Transverse colon (tissue), 4 donors: Measurements from ENCODE around the gene SCMH1. TPM values are rescaled to one million over a fixed set of nuclear protein-coding genes. Genes with fewer than 3 reads are reported as not detected.

Experiments
- DNase-seq: peaks from one replicate; pipeline ENCODE4 v3.0.0-alpha.2; 2019
- H3K27ac ChIP-seq, 4 donors: fragments of 200-600 bp; sonication (generic); 2 replicates each; pipeline ENCODE4 v1.5.1; 2016 to 2018; ENCODE audit warnings: inconsistent platforms in 4 of 4
- H3K27me3 ChIP-seq: fragments of 200-600 bp; sonication (generic); 2 replicates; pipeline ENCODE4 v1.5.1; 2017; ENCODE audit warnings: inconsistent platforms
- H3K36me3 ChIP-seq, 4 donors: fragments of 200-600 bp; sonication (generic); 2 replicates each; pipeline ENCODE4 v1.5.1; 2017 to 2019; ENCODE audit warnings: inconsistent platforms in 4 of 4
- H3K4me1 ChIP-seq, 4 donors: fragments of 200-600 bp; sonication (generic); 2 replicates each; pipeline ENCODE4 v1.5.1; 2017 to 2020; ENCODE audit warnings: inconsistent platforms in 4 of 4
- H3K4me3 ChIP-seq, 4 donors: fragments of 200-600 bp; sonication (generic); 1 replicate in 1 of 4; 2 replicates in 3 of 4; pipeline versions ENCODE4 v1.5.1 to v1.6.1; 2017 to 2019; ENCODE audit warnings: inconsistent platforms in 4 of 4
- H3K9me3 ChIP-seq, 2 donors: fragments of 200-600 bp; sonication (generic); 2 replicates each; pipeline ENCODE4 v1.5.1; 2017 to 2019; ENCODE audit warnings: inconsistent platforms in 2 of 2
- CTCF ChIP-seq, 5 experiments: fragments of 200-600 bp in 3 of 5; fragments of 450-650 bp in 2 of 5; sonication (generic) in 3 of 5; IDR thresholded peaks; 1 replicate in 2 of 5; 2 replicates in 3 of 5; pipeline ENCODE4 v1.5.1; 2016 to 2017; ENCODE audit warnings: antibody characterized with exemption in 5 of 5, inconsistent platforms in 3 of 5, mild to moderate bottlenecking in 2 of 5, moderate library complexity in 1 of 5
- EP300 ChIP-seq: sonication (generic); formaldehyde crosslinking; IDR thresholded peaks from one replicate; pipeline ENCODE4 v1.6.1; 2017; ENCODE audit warnings: antibody characterized with exemption, low read depth
- POLR2A ChIP-seq: fragments of 450-650 bp; IDR thresholded peaks from one replicate; pipeline ENCODE4 v1.6.1; 2016; ENCODE audit warnings: antibody characterized with exemption, mild to moderate bottlenecking, moderate library complexity
- POLR2AphosphoS5 ChIP-seq, 3 donors: sonication (generic); formaldehyde crosslinking; IDR thresholded peaks; one replicate each; pipeline ENCODE4 v1.6.1; 2016; ENCODE audit warnings: antibody characterized with exemption in 3 of 3
- WGBS, 2 donors: methylation state at CpG; one replicate each; pipeline ENCODE4 v1.1.5; 2018; ENCODE audit warnings: low coverage in 1 of 2; 5-methylcytosine and 5-hydroxymethylcytosine counted together
- in situ Hi-C, 4 donors: fragments of 200-750 bp; cut with MboI; loops; one replicate each; pipeline versions ENCODE4 v1.15.0 to v1.15.1; 2017; ENCODE audit warnings: low sequenced_read_pairs in 3 of 4, low pct_ligation_motif_present in 1 of 4, low pct_unique_long_range_greater_than_20kb in 1 of 4
- intact Hi-C: fragments of 100-400 bp; cut with DNase I; formaldehyde crosslinking; loops from one replicate; pipeline ENCODE4 v1.15.1; 2023; ENCODE audit warnings: low total_unique reads
- total RNA-seq, 4 donors: library from RNA; depleted of rRNA; stranded (reverse); fragments of >200 nt; gene quantifications; one replicate each; pipeline ENCODE4 v1.1.0, GENCODE V29; 2016

The SCMH1 gene
- total RNA-seq, 4 donors from 2014 or later: 24.5 to 66.8 (median 49.1) TPM

GRCh38 chr1:41006942-41007865 is 234.9 kb downstream of the SCMH1 start:
- peaks cover 7 to 17% (median 9%) of the 10 kb centered on the region in 4 donors for H3K4me1 ChIP-seq
- peaks cover 0 to 15% (median 2%) of the 10 kb centered on the region in 4 donors for H3K36me3 ChIP-seq
- H3K9me3 ChIP-seq: no peaks in the 10 kb centered on the region
- in situ Hi-C loops: no loop called here
- no peaks in the 10 kb centered on the region for H3K27me3 ChIP-seq
- 88 to 100% methylated on average over 1 to 18 of the region's 19 CpGs for WGBS, 2 donors
- DNase-seq: no peak
- H3K27ac ChIP-seq: no peak overlapping the region
- intact Hi-C loops: no loop called here
- TF ChIP-seq EP300 (no peak), POLR2A (no peak), CTCF (IDR thresholded peaks at IDR 0.05) (no peak), POLR2AphosphoS5 (IDR thresholded peaks at IDR 0.05) (no peak)
- H3K4me3 ChIP-seq: no peak overlapping the region

DNA sequence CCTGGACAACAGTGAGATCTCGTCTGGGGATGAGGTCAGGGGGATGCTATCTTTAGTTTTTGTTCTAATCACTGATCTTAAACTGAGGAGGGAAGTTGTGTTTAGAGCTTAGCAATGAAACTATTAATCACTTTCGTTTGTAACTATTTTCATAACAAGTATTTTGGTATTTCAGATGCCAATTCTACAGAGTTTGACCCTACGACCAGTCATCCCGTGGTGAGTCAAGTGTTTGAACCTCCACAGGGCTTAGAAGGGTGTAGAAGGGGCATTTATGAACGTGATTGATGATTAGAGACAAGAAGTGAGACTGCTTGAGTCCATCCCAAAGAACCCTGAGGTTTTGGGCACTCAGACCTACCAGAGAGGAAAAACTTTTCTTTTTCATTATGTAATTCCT is 236.2 kb downstream of the SCMH1 start:
- no peak overlapping the region for H3K27ac ChIP-seq
- no peaks in the 10 kb centered on the region for H3K27me3 ChIP-seq
- no peaks in the 10 kb centered on the region for H3K9me3 ChIP-seq
- H3K4me1 ChIP-seq: peaks cover 7 to 18% (median 9%) of the 10 kb centered on the region in 4 donors
- in situ Hi-C loops (no loop called here), intact Hi-C loops (no loop called here)
- H3K4me3 ChIP-seq: no peak overlapping the region
- DNase-seq: no peak
- 82 to 88% methylated on average over 4 to 5 of the region's 5 CpGs for WGBS, 2 donors
- peaks cover 0 to 15% (median 2%) of the 10 kb centered on the region in 4 donors for H3K36me3 ChIP-seq
- TF ChIP-seq POLR2A (no peak), EP300 (no peak)

- Histone ChIP-seq H3K27me3 (no peaks in the 10 kb centered on the region), H3K36me3 (peaks cover 0 to 12% (median 5%) of the 10 kb centered on the region in 4 donors), H3K9me3 (no peaks in the 10 kb centered on the region), H3K4me1 (peaks cover 7 to 18% (median 9%) of the 10 kb centered on the region in 4 donors), H3K27ac (peak overlapping the region; percentile 50 to 73 (median 64)), H3K4me3 (no peak overlapping the region)
- WGBS, 2 donors: 29 to 37% methylated on average over 2 to 11 of the region's 11 CpGs
- peak; percentile 92 for DNase-seq
- TF ChIP-seq POLR2AphosphoS5 (IDR thresholded peaks at IDR 0.05) (peak; percentile 58 to 79 (median 73)), EP300 (no peak), CTCF (IDR thresholded peaks at IDR 0.05) (peak in 4 of 5 experiments; percentile 27 to 61 (median 42))
- intact Hi-C loops: no loop called here
- in situ Hi-C loops: no loop called here
These were observed 238.4 kb downstream of the SCMH1 start for GRCh38 chr1:41003640-41004220.

DNA sequence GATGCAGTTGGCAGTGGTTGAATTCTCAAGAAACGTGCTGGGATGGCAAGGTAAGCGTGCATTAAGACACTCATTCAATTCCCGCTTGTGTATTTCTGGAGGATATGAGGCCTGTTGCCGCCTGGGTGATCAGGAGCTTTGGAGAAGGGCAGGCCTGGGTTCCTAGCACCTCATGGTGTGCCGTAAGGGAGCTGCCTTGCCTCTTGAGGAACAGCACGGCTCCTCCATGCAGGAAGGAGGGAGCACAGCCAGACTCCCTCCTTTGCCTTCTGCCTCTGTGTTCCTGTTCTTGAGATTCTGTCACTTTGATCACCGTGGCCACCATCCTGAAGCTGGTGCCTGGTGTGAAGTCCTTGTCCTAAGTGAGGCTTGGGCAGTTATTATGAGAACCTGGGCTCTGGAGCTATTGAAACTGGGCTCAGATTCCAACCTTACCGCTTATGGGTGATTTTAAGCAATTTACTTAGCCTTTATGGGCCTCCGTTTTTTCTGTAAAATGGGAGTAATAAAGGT is 238.9 kb downstream of the SCMH1 start:
- H3K4me1 ChIP-seq: peaks cover 7 to 18% (median 9%) of the 10 kb centered on the region in 4 donors
- no peak for TF ChIP-seq POLR2AphosphoS5 (IDR thresholded peaks at IDR 0.05)
- TF ChIP-seq EP300: no peak
- no peak for TF ChIP-seq CTCF (IDR thresholded peaks at IDR 0.05)
- no peak for TF ChIP-seq POLR2A
- DNase-seq: no peak
- no peaks in the 10 kb centered on the region for H3K27me3 ChIP-seq
- peaks cover 0 to 15% (median 5%) of the 10 kb centered on the region in 4 donors for H3K36me3 ChIP-seq
- no peak overlapping the region for H3K4me3 ChIP-seq
- peak overlapping the region; percentile 50 to 73 (median 64) for H3K27ac ChIP-seq
- intact Hi-C loops: no loop called here
- H3K9me3 ChIP-seq: no peaks in the 10 kb centered on the region
- 77 to 80% methylated on average over 6 to 9 of the region's 9 CpGs for WGBS, 2 donors
- in situ Hi-C loops: no loop called here
